Activated CD4-positive, alpha-beta T cell treated with anti-CD3 and anti-CD28 coated beads for 24 hours (primary cell): ENCODE data around the gene TMEM121.

ENCODE experiments used
- DNase-seq, 2 donors: peaks; one replicate each; pipeline ENCODE4 v3.0.0-alpha.2; 2020; ENCODE audit warnings: low read depth in 2 of 2

Gene TMEM121

GRCh38 chr14:105525861-105526775 lies at the start of gene TMEM121:
Gene TMEM121, plus strand, starts transcription at chr14:105526583. Its CDS starts 2,252 bp downstream, at chr14:105528835.
- no peak for DNase-seq

DNA sequence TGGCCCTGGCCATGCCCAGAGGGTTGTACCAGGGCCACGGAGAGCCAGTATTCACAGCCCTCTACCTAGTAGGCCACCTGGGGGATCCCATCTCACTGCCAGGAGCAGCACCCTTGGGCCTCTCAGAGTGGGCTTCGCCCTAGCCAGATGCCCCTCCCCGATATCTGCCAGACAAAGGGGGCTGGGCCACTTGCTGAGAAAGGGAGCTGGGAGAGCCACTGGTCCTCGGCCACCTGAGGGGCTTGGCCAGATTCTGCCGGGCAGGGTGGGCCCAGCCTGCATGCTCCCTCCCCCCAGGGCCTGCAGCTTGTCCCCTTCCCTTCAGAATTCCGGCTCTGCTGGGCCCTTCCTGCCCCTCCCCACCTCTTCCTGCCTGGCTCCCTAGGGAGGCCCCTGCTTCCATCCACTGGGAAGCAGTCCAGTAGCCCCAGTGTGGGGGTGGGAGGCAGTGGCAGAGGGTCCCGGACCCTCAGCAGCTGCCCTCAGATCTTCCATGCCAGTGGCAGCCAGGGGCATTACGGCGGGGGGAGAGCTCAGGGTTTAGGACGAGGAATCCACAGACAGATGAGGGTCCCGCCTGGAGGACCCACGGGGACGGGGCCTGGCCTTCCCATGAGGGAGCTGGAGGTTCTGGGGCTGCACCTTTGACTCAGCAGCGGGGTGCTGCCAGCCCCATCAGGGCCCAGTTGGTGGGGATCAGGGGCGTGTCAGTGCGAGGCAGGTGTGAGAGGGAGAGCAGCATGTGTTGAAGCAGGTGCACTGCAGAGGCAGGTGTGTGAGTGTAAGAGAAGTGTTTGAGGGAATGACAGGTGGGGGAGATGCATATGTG lies 49.3 kb upstream of the TMEM121 start:
- DNase-seq: no peak

DNA sequence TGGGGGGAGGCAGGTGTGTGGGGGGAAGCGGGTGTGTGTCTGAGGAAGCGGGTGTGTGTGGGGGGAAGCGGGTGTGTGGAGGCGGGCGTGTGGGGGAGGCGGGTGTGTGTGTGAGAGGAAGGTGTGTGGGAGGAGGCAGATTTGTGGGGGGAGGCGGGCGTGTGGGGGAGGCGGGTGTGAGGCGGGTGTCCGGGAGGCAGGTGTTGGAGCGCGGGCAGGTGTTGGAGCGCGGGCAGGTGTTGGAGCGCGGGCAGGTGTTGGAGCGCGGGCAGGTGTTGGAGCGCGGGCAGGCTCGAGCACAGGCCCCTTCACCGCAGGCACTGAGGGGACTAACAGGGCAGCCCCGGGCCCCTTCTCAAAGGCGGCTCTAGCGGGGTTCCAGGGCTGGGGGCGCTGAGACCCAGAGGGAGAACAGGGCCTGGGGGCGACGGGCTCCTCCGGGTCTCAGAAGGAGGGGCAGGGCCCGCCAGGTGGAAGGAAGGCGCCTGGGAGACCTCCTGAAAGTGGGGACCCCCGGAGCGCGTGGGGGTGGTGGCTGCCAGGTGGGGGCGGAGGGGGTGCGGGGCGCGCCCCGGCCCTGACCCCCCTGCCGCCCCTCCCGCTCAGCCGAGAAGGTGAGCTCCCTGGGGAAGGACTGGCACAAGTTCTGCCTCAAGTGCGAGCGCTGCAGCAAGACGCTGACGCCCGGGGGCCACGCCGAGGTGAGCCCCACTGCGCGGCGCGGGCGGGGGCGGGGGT lies 48.6 kb upstream of the TMEM121 start:
- DNase-seq: no peak

- DNase-seq: no peak
Observed at GRCh38 chr14:105478398-105479251, 47.8 kb upstream of the TMEM121 start.

DNA sequence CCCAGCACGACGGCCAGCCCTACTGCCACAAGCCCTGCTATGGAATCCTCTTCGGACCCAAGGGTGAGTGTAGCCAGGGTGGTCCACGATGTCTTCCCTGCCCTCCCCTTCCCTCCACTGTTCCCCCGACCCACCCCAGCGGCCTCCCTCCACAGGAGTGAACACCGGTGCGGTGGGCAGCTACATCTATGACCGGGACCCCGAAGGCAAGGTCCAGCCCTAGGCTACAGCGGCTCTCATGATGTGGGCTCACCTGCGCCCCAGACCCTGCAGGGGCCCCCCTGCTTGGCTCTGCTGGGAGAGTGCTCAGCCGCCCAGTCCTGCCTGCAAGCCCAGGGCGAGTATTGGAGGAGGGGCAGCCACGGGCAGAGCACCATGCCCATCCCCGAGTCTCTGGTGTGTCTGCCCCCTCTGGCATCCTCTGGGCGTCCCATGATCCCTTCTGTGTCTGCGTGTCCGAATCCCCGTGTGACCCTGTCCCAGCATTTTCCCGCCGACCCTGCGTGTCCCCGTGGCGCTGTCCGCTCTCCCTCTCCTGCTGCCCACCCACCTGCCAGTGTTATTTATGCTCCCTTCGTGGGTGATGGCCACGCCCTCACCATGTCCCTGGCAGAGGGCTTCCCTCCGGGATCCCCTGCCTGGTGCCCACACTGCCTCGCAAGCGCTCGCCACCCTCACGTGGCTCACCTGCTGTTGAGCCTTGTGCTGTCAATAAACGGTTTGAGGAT lies 46.8 kb upstream of the TMEM121 start:
- DNase-seq: no peak

DNA sequence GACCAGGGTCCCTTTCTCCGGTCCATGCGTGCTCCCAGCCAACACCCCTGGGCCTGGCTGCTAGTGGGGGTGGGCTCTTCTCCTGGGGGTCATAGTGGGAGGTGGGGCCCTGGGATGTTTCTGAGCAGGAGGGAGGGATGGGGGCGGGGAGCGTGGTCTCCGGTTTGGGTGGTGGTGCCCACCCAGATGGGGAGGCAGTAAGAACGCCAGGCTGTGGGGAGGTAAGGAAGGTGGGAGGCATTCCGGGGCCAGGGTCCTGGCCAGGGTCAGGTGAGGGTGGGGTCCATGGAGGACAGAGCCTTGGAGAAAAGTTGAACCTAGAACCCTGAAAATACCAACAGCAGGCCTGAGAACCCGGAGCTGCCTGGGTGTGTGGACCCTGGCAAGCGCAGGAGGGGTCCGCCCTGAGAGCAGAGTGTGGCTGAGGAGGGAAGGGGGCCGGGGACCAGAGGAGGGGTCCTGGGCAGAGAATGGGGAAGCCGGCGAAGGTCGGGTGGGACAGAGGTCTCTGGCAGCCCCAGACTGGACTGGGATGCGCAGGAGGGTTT lies 46.1 kb upstream of the TMEM121 start:
- no peak for DNase-seq

GRCh38 chr14:105480807-105481801 lies 45.3 kb upstream of the TMEM121 start:
- peak; percentile 85 to 88 for DNase-seq

GRCh38 chr14:105481886-105482457 lies 44.4 kb upstream of the TMEM121 start:
- DNase-seq: peak; percentile 83

GRCh38 chr14:105482486-105483110 lies 43.8 kb upstream of the TMEM121 start:
- DNase-seq: no peak

GRCh38 chr14:105483300-105484068 lies 42.9 kb upstream of the TMEM121 start:
- DNase-seq: no peak

DNA sequence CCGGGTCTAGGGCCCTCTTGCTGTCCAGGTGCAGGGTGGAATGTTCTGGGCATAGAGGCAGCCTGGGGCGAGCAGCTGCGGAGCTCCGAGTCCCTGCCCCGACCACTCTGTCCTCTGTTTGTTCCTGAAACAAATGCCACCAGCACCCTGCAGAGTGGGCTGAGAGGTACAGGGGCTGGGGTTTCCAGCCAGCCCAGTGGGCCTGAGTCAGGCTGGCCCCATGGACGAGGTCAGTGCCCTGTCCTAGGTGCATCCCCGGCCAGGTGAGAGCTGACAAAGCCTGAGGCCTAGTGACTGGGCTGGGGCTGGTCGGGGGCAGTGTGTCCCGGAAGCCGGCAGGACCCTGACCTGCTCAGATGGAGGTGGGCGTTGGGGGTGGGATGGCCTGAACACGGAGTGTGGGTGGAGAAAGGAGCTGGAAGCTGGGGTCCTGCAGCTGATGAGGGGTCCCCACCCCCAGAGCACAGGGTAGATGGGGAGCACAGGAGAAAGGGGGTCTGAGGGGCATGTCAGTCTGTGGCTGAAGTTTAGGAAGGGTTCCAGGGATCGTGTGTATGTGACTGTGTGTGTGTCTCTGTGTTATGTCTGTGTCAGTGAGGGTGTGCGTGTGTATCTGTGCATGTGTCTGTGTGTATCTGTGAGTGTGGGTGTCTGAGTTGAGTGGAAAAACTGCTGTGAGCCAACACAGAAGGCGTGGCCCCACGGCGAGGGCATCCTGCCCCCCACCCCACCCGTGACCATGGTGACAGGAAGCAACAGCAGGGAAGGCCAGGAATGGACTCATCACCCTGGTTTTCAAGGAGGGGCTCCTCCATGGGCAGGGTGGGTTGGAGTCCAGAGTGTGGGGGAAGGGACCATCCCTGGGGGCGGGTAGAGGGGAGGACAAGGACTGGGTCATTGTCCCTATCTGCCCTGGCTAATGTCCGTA lies 42.0 kb upstream of the TMEM121 start:
- no peak for DNase-seq

- no peak for DNase-seq
Observed at GRCh38 chr14:105484997-105485393, 41.4 kb upstream of the TMEM121 start.

- DNase-seq: no peak
Observed at GRCh38 chr14:105485739-105486162, 40.6 kb upstream of the TMEM121 start.

- no peak for DNase-seq
Observed at GRCh38 chr14:105486163-105486973, 40.0 kb upstream of the TMEM121 start, which contains the start of gene CRIP1. Gene CRIP1, plus strand, starts transcription at chr14:105486886. Its CDS starts 374 bp downstream, at chr14:105487260.

DNA sequence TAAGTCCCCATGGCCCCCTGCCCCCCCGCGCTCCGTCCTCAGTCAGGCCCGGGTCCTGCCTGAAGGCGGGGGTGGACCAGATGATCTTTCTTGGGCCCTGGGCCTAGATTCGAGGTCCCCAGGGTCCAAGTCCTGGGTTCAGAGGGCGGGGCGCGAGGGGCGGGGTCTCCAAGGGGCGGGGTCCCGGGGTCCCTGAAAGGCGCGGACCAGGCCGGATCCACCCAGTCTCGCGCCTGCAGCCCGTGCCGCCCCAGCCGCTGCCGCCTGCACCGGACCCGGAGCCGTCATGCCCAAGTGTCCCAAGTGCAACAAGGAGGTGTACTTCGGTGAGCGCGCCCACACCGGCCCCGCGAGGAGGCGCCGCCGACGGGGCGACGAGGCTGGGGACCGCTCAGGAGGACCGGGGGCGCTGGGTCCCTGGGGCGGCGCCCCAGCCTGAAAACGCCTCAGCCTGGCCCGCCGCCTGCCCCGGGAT lies 39.4 kb upstream of the TMEM121 start:
- no peak for DNase-seq
